Caki2 (cell line): ENCODE data around the gene CTNND2. TPM values are rescaled to one million over a fixed set of nuclear protein-coding genes. Genes with fewer than 3 reads are reported as not detected.
"Not testable (repeated sequence)": the region's sequence is repeated elsewhere in the genome, so short reads cannot be mapped to it uniquely, and the experiment has no call there.

Source experiments
- DNase-seq: peaks from one replicate; pipeline ENCODE4 v3.0.0-alpha.2; 2015; ENCODE audit warnings: low read depth
- in situ Hi-C: cut with HindIII; loops from 2 replicates; pipeline ENCODE4 v1.10.0; 2016; ENCODE audit warnings: low sequenced_read_pairs, low pct_unique_long_range_greater_than_20kb, mixed read lengths
- total RNA-seq: library from RNA; depleted of rRNA; stranded (reverse); fragments of >200 nt; shearing (Covaris generic); gene quantifications from 2 replicates; pipeline ENCODE4 v1.2.3, GENCODE V29; 2014; ENCODE audit warnings: low replicate concordance

The CTNND2 gene
- total RNA-seq, 1 experiment from 2014 or later: not detected

DNA sequence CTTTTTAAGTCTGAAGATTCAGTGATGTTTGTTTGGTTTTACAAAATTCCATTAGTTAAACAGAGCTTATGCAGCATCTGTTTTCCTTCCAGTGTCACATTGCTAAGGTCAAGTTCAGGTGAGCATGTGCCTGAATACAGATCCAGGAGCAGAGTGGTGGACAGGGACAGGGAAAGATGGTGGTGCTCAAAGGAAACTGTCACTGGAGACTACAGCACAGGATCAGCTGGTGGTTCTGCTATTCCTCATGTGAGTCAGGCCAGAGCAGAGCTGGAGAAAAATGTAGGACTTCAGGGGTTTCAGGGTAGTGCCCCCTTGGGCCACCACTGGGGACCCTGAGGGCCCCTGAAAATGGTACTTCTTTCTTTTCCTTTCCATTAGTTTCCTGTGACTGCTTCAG, 859.7 kb downstream of the CTNND2 start:
- no peak for DNase-seq
- in situ Hi-C loops: no loop called here

DNA sequence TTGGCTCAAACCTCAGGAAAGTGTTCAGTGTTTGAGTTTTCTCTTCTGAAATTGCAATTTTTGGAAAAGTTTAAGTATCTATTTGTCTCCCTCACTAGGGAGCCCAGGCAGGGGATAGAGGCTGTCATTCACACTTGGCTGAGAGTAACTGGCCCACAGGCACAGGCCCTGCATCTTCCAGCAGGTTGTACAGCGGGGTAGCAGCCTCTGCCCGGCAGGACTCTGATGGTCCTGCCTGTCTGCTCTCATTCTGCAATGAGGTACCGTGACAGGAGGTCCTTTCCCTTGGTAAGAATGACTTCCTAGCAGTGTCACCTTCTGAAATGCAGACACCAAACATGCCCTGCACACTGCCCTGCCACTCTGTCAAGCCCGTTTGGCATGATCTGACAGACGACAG, 860.4 kb downstream of the CTNND2 start:
- in situ Hi-C loops: no loop called here
- no peak for DNase-seq

DNA sequence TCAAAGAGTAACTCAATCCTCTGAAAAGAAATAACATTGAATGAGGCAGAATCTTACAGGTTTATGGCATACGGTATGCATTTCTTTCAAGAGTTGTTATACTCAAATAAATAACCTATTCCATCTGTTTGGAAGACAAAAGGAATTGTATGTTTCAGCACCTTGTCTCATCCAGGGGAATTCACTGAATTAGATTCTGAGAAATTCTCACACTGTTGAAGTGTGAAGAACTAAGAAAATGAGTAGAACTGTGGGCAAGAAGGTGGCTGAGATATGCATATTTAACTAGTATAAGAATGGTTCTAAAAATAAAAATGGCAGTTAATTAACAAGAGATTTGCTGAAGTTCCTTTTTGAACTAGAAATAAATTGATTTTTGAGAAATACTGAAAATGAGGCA, 863.9 kb downstream of the CTNND2 start:
- in situ Hi-C loops: no loop called here
- no peak for DNase-seq

DNA sequence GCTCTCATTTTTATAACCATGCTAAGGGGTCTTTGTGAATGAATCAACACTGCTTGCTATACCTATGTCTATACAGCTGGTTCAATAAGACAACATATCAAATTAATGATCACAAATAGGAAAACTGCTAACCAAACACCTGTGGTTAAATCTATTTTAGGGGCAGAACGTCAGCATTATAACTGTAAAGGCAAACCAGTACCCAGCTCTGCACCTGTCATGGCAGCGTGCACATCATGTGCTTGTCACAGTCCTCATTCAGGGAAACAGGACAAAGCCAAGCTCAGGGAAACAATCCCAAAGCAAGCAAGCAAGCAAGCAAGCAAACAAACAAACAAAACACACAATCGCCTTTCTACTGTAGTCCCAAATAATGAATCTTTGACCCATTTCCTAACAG, 865.5 kb downstream of the CTNND2 start:
- DNase-seq: no peak
- in situ Hi-C loops: no loop called here

DNA sequence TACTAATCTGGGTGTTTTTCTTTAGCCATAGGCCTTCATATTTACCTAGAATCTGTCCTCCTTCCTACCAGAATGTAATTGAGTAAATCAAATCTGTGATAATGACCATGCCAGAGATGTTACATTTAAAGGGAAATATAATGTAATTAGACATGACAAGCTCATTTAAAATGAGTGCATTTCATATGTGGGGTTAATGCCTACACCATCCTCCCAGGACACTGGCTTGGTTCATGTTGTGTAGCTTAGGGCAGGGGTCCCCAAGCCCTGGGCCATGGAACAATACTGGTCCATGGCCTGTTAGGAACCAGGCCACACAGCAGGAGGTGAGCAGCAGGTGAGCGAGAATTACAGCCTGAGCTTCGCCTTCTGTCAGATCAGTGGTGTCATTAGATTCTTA, 866.3 kb downstream of the CTNND2 start:
- in situ Hi-C loops: no loop called here
- no peak for DNase-seq

DNA sequence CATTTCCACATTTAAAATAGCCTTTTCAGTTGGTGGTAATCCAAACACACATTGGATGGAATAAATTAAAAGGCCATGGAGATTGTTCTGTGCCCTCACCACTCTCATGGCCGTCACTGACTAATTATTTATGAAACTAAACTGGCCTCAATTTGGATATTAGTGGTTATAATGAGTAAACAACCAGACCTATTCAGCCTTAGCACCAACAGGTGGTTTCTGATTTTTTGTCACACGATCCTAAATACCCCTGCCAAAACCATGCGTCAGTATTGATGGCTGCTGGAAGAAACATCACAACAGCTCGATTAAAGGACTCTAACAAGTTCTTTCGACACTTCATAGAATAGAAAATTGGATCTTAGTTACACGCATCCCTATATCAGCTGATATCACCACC, 867.2 kb downstream of the CTNND2 start:
- DNase-seq: no peak
- in situ Hi-C loops: no loop called here

DNA sequence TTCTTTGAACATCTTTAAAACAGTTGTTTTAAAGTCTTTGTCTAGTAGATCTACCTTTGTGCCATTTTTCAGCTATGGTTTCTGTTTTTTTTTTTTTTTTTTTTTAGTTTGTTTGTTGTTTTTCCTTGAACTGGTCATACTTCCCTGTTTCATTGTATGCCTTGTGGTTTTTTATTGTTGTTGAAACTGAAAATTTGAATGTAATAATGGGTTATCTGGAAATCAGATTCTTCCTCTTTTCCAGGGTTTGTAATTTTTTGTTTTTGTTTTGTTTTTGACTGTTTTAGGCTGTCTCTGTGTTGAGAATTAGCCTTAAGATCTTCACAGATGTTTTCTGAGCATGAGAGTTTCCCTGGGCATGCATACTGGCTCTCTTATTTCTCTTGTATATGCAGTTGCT, 873.6 kb downstream of the CTNND2 start:
- DNase-seq: no peak
- in situ Hi-C loops: no loop called here

DNA sequence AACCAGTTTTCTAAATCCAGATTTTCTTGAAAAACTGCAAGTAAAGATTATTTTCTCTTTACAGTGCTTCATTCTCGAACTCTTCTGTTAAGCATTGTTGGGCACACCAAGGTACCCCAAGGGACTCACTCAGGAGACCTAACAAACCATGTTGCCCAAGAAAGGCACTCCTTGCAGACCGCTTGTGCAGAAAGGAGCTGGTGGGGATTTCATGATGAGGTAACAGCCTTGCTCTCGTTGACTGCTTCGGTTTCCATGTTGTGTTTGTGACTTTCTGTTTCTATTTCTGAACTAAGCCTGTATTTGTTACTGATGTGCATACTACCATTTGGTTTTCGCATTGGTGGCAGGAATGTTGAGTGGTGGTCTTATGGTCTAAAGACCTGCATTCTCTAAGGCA, 876.6 kb downstream of the CTNND2 start:
- no peak for DNase-seq
- in situ Hi-C loops: no loop called here

DNA sequence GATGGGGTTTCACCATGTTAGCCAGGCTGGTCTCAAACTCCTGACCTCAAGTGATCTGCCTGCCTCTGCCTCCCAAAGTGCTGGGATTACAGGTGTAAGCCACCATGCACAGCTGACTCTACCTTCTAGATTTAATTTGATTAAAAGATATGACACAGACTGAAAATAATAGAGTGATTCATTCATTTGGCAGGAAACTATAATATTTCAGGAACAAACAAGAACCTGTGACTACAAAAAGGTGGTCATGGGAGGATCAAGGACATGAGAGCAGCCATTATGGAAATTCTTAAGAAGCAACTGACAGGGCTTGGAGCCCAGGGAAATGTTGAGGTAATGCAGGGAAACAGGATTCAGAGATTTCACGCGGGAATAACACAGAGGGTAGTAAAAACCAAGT, 877.7 kb downstream of the CTNND2 start:
- no peak for DNase-seq
- in situ Hi-C loops: no loop called here

DNA sequence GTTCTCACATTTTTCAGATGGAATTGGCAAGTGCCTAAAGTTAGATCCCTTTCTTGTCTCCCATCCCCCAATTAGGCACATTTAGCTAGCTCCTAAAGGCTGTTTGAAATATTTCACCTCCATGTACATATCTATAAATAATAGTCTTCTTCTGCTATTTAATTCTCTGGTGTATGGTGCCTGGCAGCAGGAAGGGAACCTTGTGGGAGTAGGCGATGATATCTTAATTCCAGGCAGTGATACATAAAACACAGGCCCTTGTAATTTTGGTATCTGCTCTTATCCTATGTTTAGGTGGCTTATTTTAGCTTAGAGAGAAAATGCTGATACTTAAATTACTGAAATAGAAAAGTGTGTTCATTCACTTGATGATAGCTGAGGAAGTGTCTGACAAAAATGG, 880.3 kb downstream of the CTNND2 start:
- in situ Hi-C loops: no loop called here
- no peak for DNase-seq

DNA sequence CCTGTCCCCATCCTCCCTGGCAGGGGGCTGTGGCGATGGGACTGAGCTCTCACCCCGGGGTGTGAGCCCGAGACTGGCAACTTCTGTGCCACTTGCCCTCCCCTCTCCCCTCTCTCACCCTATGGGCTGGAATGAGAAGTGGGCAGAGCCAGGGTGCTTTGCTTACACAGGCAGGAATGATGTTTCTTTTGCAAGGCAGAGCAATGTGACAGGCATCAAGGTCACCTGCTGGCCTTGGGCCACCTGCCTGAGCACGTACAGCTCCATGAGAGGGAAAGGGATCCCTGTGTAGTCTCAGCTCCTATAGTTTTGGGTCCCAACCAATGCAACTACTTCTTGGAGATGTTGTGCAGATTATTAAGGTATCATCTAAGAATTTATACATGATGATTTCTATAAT, 890.5 kb downstream of the CTNND2 start:
- in situ Hi-C loops: no loop called here
- no peak for DNase-seq

DNA sequence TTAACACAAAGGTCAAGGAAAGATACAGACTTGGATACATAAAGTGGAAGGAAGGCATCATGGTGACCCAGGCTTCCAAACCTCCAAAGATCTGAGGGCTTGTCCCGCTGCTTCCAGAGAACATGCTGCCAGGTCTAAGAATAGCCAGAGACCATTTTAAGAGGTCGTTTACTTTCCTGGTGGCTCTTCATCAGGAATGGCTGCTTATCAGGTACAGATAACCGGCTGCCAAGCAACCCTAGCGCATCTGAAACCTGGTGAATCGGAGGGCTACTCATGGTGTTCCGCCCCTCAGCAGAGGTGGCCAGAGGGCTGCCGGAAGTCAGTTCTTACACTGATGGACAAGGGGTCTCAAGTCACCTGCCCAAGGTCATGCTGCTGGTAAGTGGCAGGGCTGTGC, 892.0 kb downstream of the CTNND2 start:
- no peak for DNase-seq
- in situ Hi-C loops: no loop called here

DNA sequence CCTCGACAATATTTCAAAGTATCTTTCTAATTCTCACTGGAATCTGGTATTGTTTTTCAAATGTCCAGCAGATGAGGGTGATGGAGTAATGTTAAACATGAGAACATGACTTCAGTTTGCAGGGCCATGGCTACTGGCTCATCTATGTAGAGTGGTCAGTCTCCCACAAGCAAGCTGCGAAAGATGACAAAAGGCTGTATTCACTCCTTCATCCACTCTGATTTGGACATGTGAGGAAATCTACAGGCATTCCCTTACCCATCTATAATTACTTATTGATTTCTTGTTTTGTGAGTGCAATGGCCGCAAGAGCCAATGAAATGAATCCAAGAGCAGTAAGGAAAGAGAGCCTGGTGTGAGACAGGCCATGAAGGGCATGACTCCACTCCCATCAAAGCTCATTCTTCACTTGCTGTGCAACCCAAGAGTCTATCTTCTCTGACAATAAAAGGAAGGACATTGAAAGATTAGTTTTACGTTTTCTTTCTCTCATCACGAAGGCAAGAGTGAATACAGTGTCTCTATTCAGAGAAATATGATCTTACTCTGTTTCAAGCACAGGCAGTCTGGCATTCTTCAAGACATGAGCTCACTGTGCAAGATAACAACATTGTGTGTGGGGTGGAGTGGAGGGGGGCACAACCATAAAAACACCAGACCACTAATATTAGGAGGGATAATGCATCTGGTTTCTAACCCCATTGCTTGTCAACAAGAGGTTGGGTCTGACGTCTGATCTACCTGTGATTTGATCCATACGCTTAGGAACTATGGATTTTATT, 893.6 kb downstream of the CTNND2 start:
- no peak for DNase-seq
- in situ Hi-C loops: no loop called here

DNA sequence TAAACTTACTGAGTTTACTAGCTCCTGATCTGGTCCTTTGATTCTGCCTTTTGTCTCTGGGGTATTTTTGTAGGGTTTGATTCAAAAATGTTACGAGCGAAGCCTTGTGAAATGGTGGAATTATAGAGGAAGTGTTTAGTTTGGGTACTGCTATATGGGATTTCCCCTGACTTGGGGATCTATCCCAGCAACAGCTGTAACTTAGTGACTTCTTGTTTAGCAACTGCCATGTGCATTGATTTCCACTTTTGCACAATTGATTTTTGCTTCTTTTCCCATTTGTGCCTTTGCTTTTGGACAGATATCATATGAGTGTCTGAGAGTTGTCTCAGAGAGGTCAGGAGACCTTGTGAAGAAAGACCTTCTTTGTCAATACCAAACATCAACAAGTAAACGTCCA, 894.7 kb downstream of the CTNND2 start:
- in situ Hi-C loops: no loop called here
- DNase-seq: no peak

DNA sequence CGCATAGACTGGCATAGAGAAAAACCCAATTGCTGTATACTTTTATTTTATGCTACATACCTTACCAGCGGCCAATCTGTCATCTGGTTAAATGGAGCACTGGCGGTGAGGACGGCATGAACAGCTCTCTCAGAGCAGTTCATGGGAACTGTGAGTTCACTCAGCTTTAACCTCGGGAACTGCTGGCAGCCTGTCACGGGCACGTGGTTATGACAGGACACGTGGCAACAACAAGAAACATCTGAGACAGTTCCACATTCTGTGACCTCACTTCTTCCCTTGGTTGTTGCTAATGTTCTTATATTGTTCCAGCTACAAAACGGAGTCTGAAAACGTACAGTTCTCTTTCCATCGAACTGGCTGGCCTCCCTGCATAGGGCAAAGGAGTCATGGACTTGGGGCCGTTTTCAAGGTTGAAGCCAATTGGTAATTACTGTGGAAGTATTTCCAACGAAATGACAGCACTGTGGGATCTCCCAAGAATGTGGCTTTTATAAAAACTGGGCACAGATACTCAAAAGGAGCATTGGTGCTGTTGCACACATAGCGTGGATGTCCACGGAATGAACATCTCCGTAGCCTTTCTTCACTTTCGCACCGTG, 896.9 kb downstream of the CTNND2 start:
- in situ Hi-C loops: no loop called here
- no peak for DNase-seq

DNA sequence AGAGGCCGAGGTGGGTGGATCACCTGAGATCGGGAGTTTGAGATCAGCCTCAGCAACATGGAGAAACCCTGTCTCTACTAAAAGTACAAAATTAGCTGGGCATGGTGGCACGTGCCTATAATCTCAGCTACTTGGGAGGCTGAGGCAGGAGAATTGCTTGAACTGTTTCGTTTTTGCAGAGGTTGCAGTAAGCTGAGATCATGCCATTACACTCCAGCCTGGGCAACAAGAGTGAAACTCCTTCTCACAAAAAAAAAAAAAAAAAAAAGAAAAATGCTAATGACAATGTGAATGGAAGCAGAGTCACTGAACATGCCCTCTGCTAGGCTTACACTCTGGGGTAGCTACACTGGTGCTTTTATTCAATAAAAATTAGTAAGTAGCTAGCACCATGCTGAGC, 899.7 kb downstream of the CTNND2 start:
- DNase-seq, in situ Hi-C loops: not testable (repeated sequence)

DNA sequence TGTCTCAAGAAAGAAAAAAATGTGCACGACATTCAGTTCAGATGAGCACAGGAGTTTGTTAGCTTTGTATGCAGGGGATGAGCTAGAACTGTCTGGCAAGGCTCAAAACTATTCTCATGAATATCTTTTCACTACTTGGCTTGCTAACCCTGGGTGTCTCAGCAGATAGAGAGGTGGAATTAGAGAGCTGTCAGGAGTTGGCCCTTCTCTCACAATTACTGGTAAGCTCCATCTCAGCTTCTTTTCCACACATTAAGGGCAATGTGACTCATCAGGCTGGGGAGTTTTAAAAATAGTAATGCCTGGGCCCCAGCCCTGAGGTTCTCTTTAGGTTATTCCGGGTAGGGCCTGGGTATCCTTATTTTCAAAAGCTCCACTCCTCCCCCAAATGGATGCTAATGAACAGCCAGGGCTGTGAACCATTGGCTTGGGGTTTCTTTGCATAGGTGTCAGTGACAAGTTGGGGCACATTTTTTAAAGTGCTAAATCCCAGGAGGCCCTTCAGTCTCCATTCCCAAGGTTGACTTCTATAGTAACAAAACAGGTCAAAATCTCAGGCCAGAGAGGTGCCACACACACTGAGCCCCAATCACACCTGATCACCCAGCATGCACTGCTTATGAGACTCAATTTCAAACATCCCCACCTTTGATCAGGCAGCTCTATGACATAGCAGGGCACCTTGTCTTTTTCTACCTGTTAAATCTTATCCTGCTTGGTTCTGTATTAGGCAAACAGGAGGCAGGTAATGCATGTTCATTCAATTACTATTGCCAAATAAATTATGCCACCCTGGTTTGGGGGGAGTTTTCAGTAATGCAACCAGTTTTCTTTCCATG, 903.5 kb downstream of the CTNND2 start:
- in situ Hi-C loops: no loop called here
- DNase-seq: no peak

DNA sequence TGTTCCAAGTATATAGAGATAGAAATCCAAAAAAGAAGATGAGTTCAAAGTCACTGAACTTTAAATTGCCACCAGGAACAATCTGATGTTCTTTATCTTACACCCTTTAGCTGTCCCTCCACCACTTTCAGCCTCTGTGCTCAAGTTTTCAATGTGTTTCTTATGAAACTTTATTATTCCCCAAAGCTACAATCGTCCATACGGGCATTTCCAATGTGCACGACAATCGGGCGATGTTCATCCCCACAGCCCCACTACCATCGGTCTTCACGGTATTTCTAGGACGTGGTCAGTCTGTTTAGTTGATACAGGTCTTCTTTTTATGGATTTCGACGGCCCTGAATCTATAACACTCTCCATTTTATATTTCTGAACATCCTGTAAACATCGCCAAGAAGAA, 904.5 kb downstream of the CTNND2 start:
- in situ Hi-C loops: no loop called here

DNA sequence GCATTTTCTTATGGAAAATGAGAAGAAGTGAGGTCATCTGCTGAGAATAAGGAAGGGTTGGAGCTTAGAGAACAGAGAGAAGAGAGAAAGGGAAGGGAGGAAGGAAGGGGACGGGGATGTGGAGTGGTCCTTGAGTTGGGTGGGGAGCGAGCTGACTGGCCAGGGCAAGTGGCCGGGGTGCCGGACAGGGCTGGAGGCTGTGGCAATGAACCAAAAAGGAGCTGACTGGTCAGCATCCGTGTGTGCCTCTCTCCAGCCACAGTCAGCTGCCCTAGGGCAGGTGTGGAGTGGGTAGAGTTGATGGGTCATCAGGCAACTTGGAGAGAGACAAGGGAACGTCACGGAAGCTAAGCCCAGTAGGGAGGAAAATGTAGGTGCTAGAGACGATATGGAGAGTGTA, 908.4 kb downstream of the CTNND2 start:
- no peak for DNase-seq
- in situ Hi-C loops: no loop called here

More for the DNA sequence above, 904.5 kb downstream of the CTNND2 start:
- DNase-seq: no peak
